Liver (tissue), 9 donors: ENCODE measurements around the gene TUBE1. TPM values are rescaled to one million over a fixed set of nuclear protein-coding genes. Genes with fewer than 3 reads are reported as not detected.

ENCODE experiments used
- DNase-seq: peaks from one replicate; pipeline ENCODE4 v3.0.0-alpha.2; 2017; ENCODE audit warnings: low spot score
- H3K27ac ChIP-seq, 2 donors: one replicate each; pipeline ENCODE4 v1.7.0; 2013; ENCODE audit warnings: inconsistent platforms in 2 of 2, low read length in 2 of 2, control low read depth in 1 of 2, low read depth in 1 of 2, mild to moderate bottlenecking in 1 of 2
- H3K27me3 ChIP-seq, 4 donors: one replicate each; pipeline versions ENCODE4 v1.6.1 to v1.7.0; 2013; ENCODE audit warnings: low read length in 3 of 4, inconsistent platforms in 1 of 4, mild to moderate bottlenecking in 1 of 4, moderate library complexity in 1 of 4; ENCODE audit not compliant: control insufficient read depth in 4 of 4, insufficient read depth in 4 of 4
- H3K36me3 ChIP-seq, 4 donors: one replicate each; pipeline versions ENCODE4 v1.6.1 to v1.7.0; 2013; ENCODE audit warnings: low read length in 3 of 4, mild to moderate bottlenecking in 3 of 4, low read depth in 1 of 4, moderate library complexity in 1 of 4; ENCODE audit not compliant: control insufficient read depth in 4 of 4, insufficient read depth in 3 of 4
- H3K4me1 ChIP-seq, 4 donors: one replicate each; pipeline versions ENCODE4 v1.6.1 to v1.7.0; 2013; ENCODE audit warnings: low read length in 3 of 4, mild to moderate bottlenecking in 3 of 4, moderate library complexity in 1 of 4; ENCODE audit not compliant: control insufficient read depth in 4 of 4, insufficient read depth in 4 of 4
- H3K4me3 ChIP-seq, 3 donors: one replicate each; pipeline versions ENCODE4 v1.6.1 to v1.7.0; 2013; ENCODE audit warnings: low read length in 3 of 3, control low read depth in 1 of 3, low read depth in 1 of 3, mild to moderate bottlenecking in 1 of 3
- H3K9ac ChIP-seq, 2 donors: one replicate each; pipeline ENCODE4 v1.7.0; 2013; ENCODE audit warnings: low read length in 2 of 2, mild to moderate bottlenecking in 2 of 2, moderate library complexity in 2 of 2, control low read depth in 1 of 2, low read depth in 1 of 2
- H3K9me3 ChIP-seq, 4 donors: one replicate each; pipeline versions ENCODE4 v1.6.1 to v1.7.0; 2013; ENCODE audit warnings: low read length in 3 of 4; ENCODE audit not compliant: control insufficient read depth in 4 of 4
- EGR1 ChIP-seq, 2 donors: IDR thresholded peaks; 2 replicates each; pipeline ENCODE4 v1.6.1; 2016 to 2018; ENCODE audit warnings: antibody characterized with exemption in 2 of 2, low read depth in 2 of 2
- GABPA ChIP-seq, 2 donors: IDR thresholded peaks in 1 of 2; conservative IDR thresholded peaks in 1 of 2; 2 replicates each; pipeline ENCODE4 v1.6.1; 2016; ENCODE audit warnings: antibody characterized with exemption in 2 of 2, mild to moderate bottlenecking in 1 of 2, moderate library complexity in 1 of 2
- HNF4A ChIP-seq, 2 donors: conservative IDR thresholded peaks; 2 replicates each; pipeline ENCODE4 v1.6.1; 2016; ENCODE audit warnings: antibody characterized with exemption in 2 of 2, mild to moderate bottlenecking in 2 of 2
- HNF4G ChIP-seq: IDR thresholded peaks from 2 replicates; pipeline ENCODE4 v1.6.1; 2016; ENCODE audit warnings: antibody characterized with exemption
- JUND ChIP-seq, 2 donors: IDR thresholded peaks; 2 replicates each; pipeline ENCODE4 v1.6.1; 2016; ENCODE audit warnings: antibody characterized with exemption in 2 of 2
- MAX ChIP-seq: IDR thresholded peaks from 2 replicates; pipeline ENCODE4 v1.6.1; 2016; ENCODE audit warnings: antibody characterized with exemption
- NR2F2 ChIP-seq: IDR thresholded peaks from 2 replicates; pipeline ENCODE4 v1.6.1; 2016; ENCODE audit warnings: antibody characterized with exemption
- RAD21 ChIP-seq, 2 donors: IDR thresholded peaks; 2 replicates each; pipeline ENCODE4 v1.6.1; 2016; ENCODE audit warnings: antibody characterized with exemption in 2 of 2, mild to moderate bottlenecking in 2 of 2
- RXRA ChIP-seq, 2 donors: IDR thresholded peaks; 2 replicates each; pipeline ENCODE4 v1.6.1; 2017 to 2018; ENCODE audit warnings: antibody characterized with exemption in 2 of 2, mild to moderate bottlenecking in 1 of 2
- SP1 ChIP-seq: IDR thresholded peaks from 2 replicates; pipeline ENCODE4 v1.6.1; 2018; ENCODE audit warnings: antibody characterized with exemption, mild to moderate bottlenecking
- TAF1 ChIP-seq: conservative IDR thresholded peaks from 2 replicates; pipeline ENCODE4 v1.6.1; 2016; ENCODE audit warnings: antibody characterized with exemption, mild to moderate bottlenecking
- YY1 ChIP-seq: IDR thresholded peaks from 2 replicates; pipeline ENCODE4 v1.6.1; 2016; ENCODE audit warnings: antibody characterized with exemption, mild to moderate bottlenecking
- ZBTB33 ChIP-seq: IDR thresholded peaks from 2 replicates; pipeline ENCODE4 v1.6.1; 2016; ENCODE audit warnings: antibody characterized with exemption
- WGBS: extraction: QIAGEN DNeasy Blood & Tissue Kit; methylation state at CpG from one replicate; pipeline ENCODE4 v1.1.7; 2013; 5-methylcytosine and 5-hydroxymethylcytosine counted together
- polyA plus RNA-seq, 2 donors: library from polyadenylated mRNA; stranded (reverse) in 1 of 2; unstranded in 1 of 2; fragments of 200-250 nt in 1 of 2; fragments of >200 nt in 1 of 2; fragmentation: Nextera tagmentation in 1 of 2; extraction: Ambion mirVana in 1 of 2; gene quantifications; one replicate each; pipeline versions ENCODE4 v1.2.1 to v1.2.3, GENCODE V29; 2013 to 2015
- total RNA-seq, 2 donors: library from RNA; depleted of rRNA; stranded (reverse); fragments of >200 nt; gene quantifications; one replicate each; pipeline ENCODE4 v1.2.3, GENCODE V29; 2014
- TF ChIP-seq, protein P1 (sequence below): IDR thresholded peaks from 2 replicates; pipeline ENCODE4 v1.6.1; 2016; ENCODE audit warnings: antibody characterized with exemption
- TF ChIP-seq, protein P2 (sequence below): IDR thresholded peaks from 2 replicates; pipeline ENCODE4 v1.6.1; 2016; ENCODE audit warnings: antibody characterized with exemption, mild to moderate bottlenecking
- TF ChIP-seq, protein P3 (sequence below): fragments of 150-350 bp; IDR thresholded peaks from 2 replicates; pipeline ENCODE4 v1.5.1; 2017; ENCODE audit warnings: improper control_type of control experiment, low read depth, low read length; ENCODE audit not compliant: missing input control
- donor health status: healthy.
- donor health status: healthy.
- donor health status: healthy.
- donor health status: healthy.
- donor health status: healthy.

TUBE1 gene
- total and polyA plus RNA-seq, 4 donors: 8.8 to 45.4 (median 25.4) TPM

DNA sequence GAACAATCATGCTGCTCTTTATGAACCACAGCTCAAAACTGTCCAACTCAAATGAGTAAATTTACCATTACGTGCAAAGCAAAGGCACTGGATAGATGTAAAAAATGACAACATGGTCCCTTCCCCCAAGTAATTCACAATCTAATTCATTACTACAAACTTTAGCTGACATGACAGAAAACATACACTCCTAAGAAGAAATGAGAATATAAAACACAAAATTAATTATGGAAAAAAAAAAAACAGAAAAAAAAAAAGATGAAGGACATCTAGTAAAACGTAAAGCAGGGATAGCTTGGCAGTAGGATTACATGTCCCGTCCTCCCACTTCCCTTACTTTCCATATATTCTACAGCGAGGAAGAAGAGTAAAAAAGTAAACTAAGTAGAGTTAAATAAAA is 5.7 kb downstream of the TUBE1 start:
- Histone ChIP-seq H3K4me1 (peaks cover 0 to 19% (median 18%) of the 10 kb centered on the region in 4 donors), H3K9ac (no peak overlapping the region), H3K9me3 (no peaks in the 10 kb centered on the region), H3K27ac (no peak overlapping the region), H3K4me3 (no peak overlapping the region), H3K27me3 (no peaks in the 10 kb centered on the region), H3K36me3 (peaks cover 1 to 43% (median 21%) of the 10 kb centered on the region in 4 donors)
- DNase-seq: no peak
- TF ChIP-seq RAD21 (IDR thresholded peaks at IDR 0.05): no peak
- 94% methylated on average over 4 of the region's 4 CpGs for WGBS

DNA sequence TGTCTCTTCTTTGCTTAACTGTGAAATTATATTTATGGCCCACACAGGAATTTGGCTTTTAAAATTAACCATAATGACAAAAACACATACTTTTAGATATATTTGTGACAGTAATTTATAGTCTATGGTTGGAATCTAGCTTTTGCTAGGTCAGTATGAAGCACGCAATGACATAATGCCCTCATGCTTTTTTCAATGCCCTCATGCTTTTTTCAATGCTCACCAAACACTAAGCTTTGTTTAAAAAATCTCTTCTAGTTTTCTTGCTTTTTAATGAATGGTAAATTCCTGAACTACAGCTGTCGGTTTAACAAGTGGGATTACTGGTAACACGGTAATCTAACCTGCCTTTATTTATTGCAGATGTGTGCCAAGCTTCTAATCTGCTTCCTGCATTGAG is 20.7 kb downstream of the TUBE1 start:
- Histone ChIP-seq H3K27me3 (no peaks in the 10 kb centered on the region), H3K36me3 (peaks cover 1 to 19% (median 10%) of the 10 kb centered on the region in 4 donors), H3K4me1 (peaks cover 0 to 7% (median 0%) of the 10 kb centered on the region in 4 donors), H3K9me3 (no peaks in the 10 kb centered on the region), H3K27ac (no peak overlapping the region), H3K9ac (no peak overlapping the region), H3K4me3 (no peak overlapping the region)
- TF ChIP-seq, protein P1, sequence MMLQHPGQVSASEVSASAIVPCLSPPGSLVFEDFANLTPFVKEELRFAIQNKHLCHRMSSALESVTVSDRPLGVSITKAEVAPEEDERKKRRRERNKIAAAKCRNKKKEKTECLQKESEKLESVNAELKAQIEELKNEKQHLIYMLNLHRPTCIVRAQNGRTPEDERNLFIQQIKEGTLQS: no peak
- no peak for TF ChIP-seq TAF1
- TF ChIP-seq JUND (IDR thresholded peaks at IDR 0.05): no peak
- TF ChIP-seq RXRA (IDR thresholded peaks at IDR 0.05): no peak
- TF ChIP-seq EGR1 (IDR thresholded peaks at IDR 0.05; ENCODE audit: low read depth in 2 of 2): no peak
- TF ChIP-seq, protein P2, sequence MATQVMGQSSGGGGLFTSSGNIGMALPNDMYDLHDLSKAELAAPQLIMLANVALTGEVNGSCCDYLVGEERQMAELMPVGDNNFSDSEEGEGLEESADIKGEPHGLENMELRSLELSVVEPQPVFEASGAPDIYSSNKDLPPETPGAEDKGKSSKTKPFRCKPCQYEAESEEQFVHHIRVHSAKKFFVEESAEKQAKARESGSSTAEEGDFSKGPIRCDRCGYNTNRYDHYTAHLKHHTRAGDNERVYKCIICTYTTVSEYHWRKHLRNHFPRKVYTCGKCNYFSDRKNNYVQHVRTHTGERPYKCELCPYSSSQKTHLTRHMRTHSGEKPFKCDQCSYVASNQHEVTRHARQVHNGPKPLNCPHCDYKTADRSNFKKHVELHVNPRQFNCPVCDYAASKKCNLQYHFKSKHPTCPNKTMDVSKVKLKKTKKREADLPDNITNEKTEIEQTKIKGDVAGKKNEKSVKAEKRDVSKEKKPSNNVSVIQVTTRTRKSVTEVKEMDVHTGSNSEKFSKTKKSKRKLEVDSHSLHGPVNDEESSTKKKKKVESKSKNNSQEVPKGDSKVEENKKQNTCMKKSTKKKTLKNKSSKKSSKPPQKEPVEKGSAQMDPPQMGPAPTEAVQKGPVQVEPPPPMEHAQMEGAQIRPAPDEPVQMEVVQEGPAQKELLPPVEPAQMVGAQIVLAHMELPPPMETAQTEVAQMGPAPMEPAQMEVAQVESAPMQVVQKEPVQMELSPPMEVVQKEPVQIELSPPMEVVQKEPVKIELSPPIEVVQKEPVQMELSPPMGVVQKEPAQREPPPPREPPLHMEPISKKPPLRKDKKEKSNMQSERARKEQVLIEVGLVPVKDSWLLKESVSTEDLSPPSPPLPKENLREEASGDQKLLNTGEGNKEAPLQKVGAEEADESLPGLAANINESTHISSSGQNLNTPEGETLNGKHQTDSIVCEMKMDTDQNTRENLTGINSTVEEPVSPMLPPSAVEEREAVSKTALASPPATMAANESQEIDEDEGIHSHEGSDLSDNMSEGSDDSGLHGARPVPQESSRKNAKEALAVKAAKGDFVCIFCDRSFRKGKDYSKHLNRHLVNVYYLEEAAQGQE: no peak
- no peak for TF ChIP-seq YY1
- TF ChIP-seq, protein P3, sequence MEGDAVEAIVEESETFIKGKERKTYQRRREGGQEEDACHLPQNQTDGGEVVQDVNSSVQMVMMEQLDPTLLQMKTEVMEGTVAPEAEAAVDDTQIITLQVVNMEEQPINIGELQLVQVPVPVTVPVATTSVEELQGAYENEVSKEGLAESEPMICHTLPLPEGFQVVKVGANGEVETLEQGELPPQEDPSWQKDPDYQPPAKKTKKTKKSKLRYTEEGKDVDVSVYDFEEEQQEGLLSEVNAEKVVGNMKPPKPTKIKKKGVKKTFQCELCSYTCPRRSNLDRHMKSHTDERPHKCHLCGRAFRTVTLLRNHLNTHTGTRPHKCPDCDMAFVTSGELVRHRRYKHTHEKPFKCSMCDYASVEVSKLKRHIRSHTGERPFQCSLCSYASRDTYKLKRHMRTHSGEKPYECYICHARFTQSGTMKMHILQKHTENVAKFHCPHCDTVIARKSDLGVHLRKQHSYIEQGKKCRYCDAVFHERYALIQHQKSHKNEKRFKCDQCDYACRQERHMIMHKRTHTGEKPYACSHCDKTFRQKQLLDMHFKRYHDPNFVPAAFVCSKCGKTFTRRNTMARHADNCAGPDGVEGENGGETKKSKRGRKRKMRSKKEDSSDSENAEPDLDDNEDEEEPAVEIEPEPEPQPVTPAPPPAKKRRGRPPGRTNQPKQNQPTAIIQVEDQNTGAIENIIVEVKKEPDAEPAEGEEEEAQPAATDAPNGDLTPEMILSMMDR: no peak
- no peak for TF ChIP-seq HNF4A (conservative IDR thresholded peaks at IDR 0.05)
- TF ChIP-seq SP1: no peak
- no peak for TF ChIP-seq ZBTB33
- TF ChIP-seq NR2F2: no peak
- no peak for TF ChIP-seq RAD21 (IDR thresholded peaks at IDR 0.05)
- no peak for TF ChIP-seq GABPA (IDR thresholded peaks at IDR 0.05 in 1 of 2, conservative IDR thresholded peaks at IDR 0.05 in 1 of 2)
- TF ChIP-seq HNF4G: no peak
- no peak for TF ChIP-seq MAX
- no peak for DNase-seq
- 78% methylated on average over 3 of the region's 3 CpGs for WGBS
